Mononuclear cell (primary cell): Measurements from ENCODE around the gene STX8. TPM values are rescaled to one million over a fixed set of nuclear protein-coding genes. Genes with fewer than 3 reads are reported as not detected.

Source experiments
- H3K27me3 ChIP-seq: 2 replicates; pipeline ENCODE4 v1.6.0; 2011; ENCODE audit warnings: low read length, control low read depth; ENCODE audit not compliant: insufficient read depth
- H3K4me1 ChIP-seq: 2 replicates; pipeline ENCODE4 v1.5.1; 2011; ENCODE audit warnings: mild to moderate bottlenecking, low read length, control low read depth; ENCODE audit not compliant: insufficient read depth
- H3K4me3 ChIP-seq: 2 replicates; pipeline ENCODE4 v1.5.1; 2011; ENCODE audit warnings: mild to moderate bottlenecking, low read length, moderate library complexity
- H3K9me3 ChIP-seq: 2 replicates; pipeline ENCODE4 v1.5.1; 2011; ENCODE audit warnings: low read depth, mild to moderate bottlenecking, control low read depth, low read length
- total RNA-seq: library from RNA; depleted of rRNA; stranded (reverse); fragments of >200 nt; gene quantifications from one replicate; pipeline ENCODE4 v1.2.3, GENCODE V29; 2012

STX8 gene
- total RNA-seq, 1 donor: 67.8 TPM

- H3K4me1 ChIP-seq: peaks cover 7% of the 10 kb centered on the region
- H3K27me3 ChIP-seq: no peaks in the 10 kb centered on the region
- no peak overlapping the region for H3K4me3 ChIP-seq
- no peaks in the 10 kb centered on the region for H3K9me3 ChIP-seq
Measured at GRCh38 chr17:9209781-9210370, 365.7 kb downstream of the STX8 start.

GRCh38 chr17:9209347-9209746 lies 366.3 kb downstream of the STX8 start:
- Histone ChIP-seq H3K9me3 (no peaks in the 10 kb centered on the region), H3K4me1 (peaks cover 8% of the 10 kb centered on the region), H3K4me3 (no peak overlapping the region), H3K27me3 (no peaks in the 10 kb centered on the region)

- Histone ChIP-seq H3K27me3 (no peaks in the 10 kb centered on the region), H3K4me1 (peaks cover 11% of the 10 kb centered on the region), H3K9me3 (no peaks in the 10 kb centered on the region), H3K4me3 (no peak overlapping the region)
Measured at GRCh38 chr17:9208381-9209105, 367.1 kb downstream of the STX8 start.

GRCh38 chr17:9206741-9207332 lies 368.8 kb downstream of the STX8 start:
- Histone ChIP-seq H3K27me3 (no peaks in the 10 kb centered on the region), H3K4me1 (peaks cover 11% of the 10 kb centered on the region), H3K9me3 (no peaks in the 10 kb centered on the region), H3K4me3 (no peak overlapping the region)

- no peaks in the 10 kb centered on the region for H3K27me3 ChIP-seq
- no peak overlapping the region for H3K4me3 ChIP-seq
- H3K4me1 ChIP-seq: peaks cover 11% of the 10 kb centered on the region
- H3K9me3 ChIP-seq: no peaks in the 10 kb centered on the region
Measured at GRCh38 chr17:9206410-9206703, 369.3 kb downstream of the STX8 start.

GRCh38 chr17:9205520-9206409 lies 369.9 kb downstream of the STX8 start:
- H3K9me3 ChIP-seq: no peaks in the 10 kb centered on the region
- H3K27me3 ChIP-seq: no peaks in the 10 kb centered on the region
- H3K4me3 ChIP-seq: no peak overlapping the region
- H3K4me1 ChIP-seq: peaks cover 11% of the 10 kb centered on the region

- Histone ChIP-seq H3K27me3 (no peaks in the 10 kb centered on the region), H3K4me3 (no peak overlapping the region), H3K4me1 (peaks cover 11% of the 10 kb centered on the region), H3K9me3 (no peaks in the 10 kb centered on the region)
Measured at GRCh38 chr17:9204637-9205329, 370.8 kb downstream of the STX8 start.

GRCh38 chr17:9203771-9204425 lies 371.7 kb downstream of the STX8 start:
- H3K4me1 ChIP-seq: peaks cover 11% of the 10 kb centered on the region
- no peaks in the 10 kb centered on the region for H3K9me3 ChIP-seq
- no peaks in the 10 kb centered on the region for H3K27me3 ChIP-seq
- H3K4me3 ChIP-seq: no peak overlapping the region

- H3K9me3 ChIP-seq: no peaks in the 10 kb centered on the region
- H3K27me3 ChIP-seq: no peaks in the 10 kb centered on the region
- peaks cover 11% of the 10 kb centered on the region for H3K4me1 ChIP-seq
- H3K4me3 ChIP-seq: no peak overlapping the region
Measured at GRCh38 chr17:9202532-9202931, 373.1 kb downstream of the STX8 start.

- Histone ChIP-seq H3K27me3 (no peaks in the 10 kb centered on the region), H3K4me1 (peaks cover 11% of the 10 kb centered on the region), H3K4me3 (no peak overlapping the region), H3K9me3 (no peaks in the 10 kb centered on the region)
Measured at GRCh38 chr17:9200699-9201359, 374.8 kb downstream of the STX8 start.

Other genes with a start within 250 kb of the STX8 start
- gene CFAP52, start 822 bp upstream of the STX8 start, total RNA-seq: not detected
- 0.21 TPM for gene USP43, start 69.7 kb upstream of the STX8 start, total RNA-seq
- gene DHRS7C, start 215.8 kb upstream of the STX8 start, total RNA-seq: not detected
- gene GSG1L2, start 246.3 kb upstream of the STX8 start, total RNA-seq: not detected